ENCODE measurements around the gene MTSS2.

GRCh38 chr16:70656065-70656711 is 29.7 kb downstream of the MTSS2 start:
- TF ChIP-seq PBX3 (IDR thresholded peaks at IDR 0.05) (no peak), EP300 (IDR thresholded peaks at IDR 0.05; ENCODE audit: borderline replicate concordance in 1 of 2, low read depth in 1 of 2, low read length in 1 of 2) (no peak), MXI1 (IDR thresholded peaks at IDR 0.05; ENCODE audit: low read depth, low read length) (no peak), EZH2phosphoT487 (IDR thresholded peaks at IDR 0.05; ENCODE audit: borderline replicate concordance, low read depth) (no peak)
